Nephron progenitor cell (in vitro differentiated cells): ENCODE measurements around the gene WDR1.
A peak's percentile ranks its signal among the peaks of the same experiment; 100 is the strongest.

Experiments
- DNase-seq: peaks from one replicate; pipeline ENCODE4 v3.0.0; 2021
- H3K27ac Mint-ChIP-seq: 2 replicates; pipeline ENCODE4 v1.8.0; 2021; ENCODE audit warnings: mild to moderate bottlenecking, moderate library complexity, mixed read lengths
- H3K27me3 Mint-ChIP-seq: 2 replicates; pipeline ENCODE4 v1.8.0; 2021; ENCODE audit warnings: mild to moderate bottlenecking, low read depth, mixed read lengths; ENCODE audit not compliant: poor library complexity
- H3K36me3 Mint-ChIP-seq: 2 replicates; pipeline ENCODE4 v1.8.0; 2021; ENCODE audit warnings: low read depth, mixed read lengths
- H3K4me1 Mint-ChIP-seq: 2 replicates; pipeline ENCODE4 v1.8.0; 2021; ENCODE audit warnings: mixed read lengths
- H3K4me3 Mint-ChIP-seq: 2 replicates; pipeline ENCODE4 v1.8.0; 2021; ENCODE audit warnings: mild to moderate bottlenecking, moderate library complexity, mixed read lengths
- H3K9me3 Mint-ChIP-seq: 2 replicates; pipeline ENCODE4 v1.8.0; 2021; ENCODE audit warnings: mild to moderate bottlenecking, moderate library complexity, mixed read lengths
- CTCF ChIP-seq: fragments of 200-600 bp; sonication (generic); IDR thresholded peaks from 2 replicates; pipeline ENCODE4 v1.5.0; 2021; ENCODE audit warnings: antibody characterized with exemption

WDR1 gene

DNA sequence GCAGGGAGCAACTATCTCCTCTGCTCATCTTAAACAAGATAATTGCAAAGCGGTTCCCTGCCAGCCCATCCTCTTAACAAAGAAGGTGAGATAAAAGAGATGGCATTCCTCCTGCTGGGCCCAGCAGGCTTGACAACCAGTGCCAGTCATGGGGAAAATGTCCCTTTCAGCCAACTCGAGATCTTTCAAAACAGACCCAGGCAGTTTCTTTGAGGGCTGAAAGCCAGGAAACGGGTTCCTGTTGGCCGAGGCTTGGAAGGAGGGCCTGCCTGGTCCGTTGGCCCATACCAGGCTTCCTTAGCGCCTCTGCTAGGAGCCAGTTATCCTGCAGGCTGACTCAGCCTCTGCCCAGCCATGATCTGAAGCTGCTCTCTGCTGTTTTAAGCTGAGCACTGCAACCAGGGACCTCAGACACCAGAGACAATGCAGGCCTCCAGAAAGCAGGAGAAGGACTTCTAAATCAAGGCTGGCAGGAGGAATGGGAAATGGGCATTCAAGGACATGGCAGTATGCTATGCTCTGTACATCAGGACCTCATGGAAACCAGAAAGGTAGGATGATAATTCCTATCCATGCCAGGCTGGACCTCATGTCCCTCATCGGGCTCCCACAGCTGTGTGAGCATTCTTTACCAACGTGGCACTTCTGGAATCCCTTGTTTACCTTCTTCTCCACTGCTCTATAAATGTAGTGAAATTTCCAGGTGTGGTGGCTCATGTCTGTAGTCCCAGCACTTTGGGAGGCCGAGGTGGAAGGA lies 52.9 kb downstream of the WDR1 start:
- no peak overlapping the region for H3K27ac Mint-ChIP-seq
- no peaks in the 10 kb centered on the region for H3K9me3 Mint-ChIP-seq
- peaks cover 8% of the 10 kb centered on the region for H3K4me1 Mint-ChIP-seq
- no peaks in the 10 kb centered on the region for H3K36me3 Mint-ChIP-seq
- no peak for TF ChIP-seq CTCF
- DNase-seq, result peak; percentile 18
- no peak overlapping the region for H3K4me3 Mint-ChIP-seq
- peaks cover 4% of the 10 kb centered on the region for H3K27me3 Mint-ChIP-seq

GRCh38 chr4:10061650-10062415 lies 54.8 kb downstream of the WDR1 start:
- Mint-ChIP-seq H3K27me3 (peaks cover 4% of the 10 kb centered on the region), H3K4me1 (peaks cover 6% of the 10 kb centered on the region), H3K4me3 (no peak overlapping the region), H3K9me3 (no peaks in the 10 kb centered on the region), H3K36me3 (no peaks in the 10 kb centered on the region), H3K27ac (no peak overlapping the region)
- no peak for DNase-seq
- no peak for TF ChIP-seq CTCF

DNA sequence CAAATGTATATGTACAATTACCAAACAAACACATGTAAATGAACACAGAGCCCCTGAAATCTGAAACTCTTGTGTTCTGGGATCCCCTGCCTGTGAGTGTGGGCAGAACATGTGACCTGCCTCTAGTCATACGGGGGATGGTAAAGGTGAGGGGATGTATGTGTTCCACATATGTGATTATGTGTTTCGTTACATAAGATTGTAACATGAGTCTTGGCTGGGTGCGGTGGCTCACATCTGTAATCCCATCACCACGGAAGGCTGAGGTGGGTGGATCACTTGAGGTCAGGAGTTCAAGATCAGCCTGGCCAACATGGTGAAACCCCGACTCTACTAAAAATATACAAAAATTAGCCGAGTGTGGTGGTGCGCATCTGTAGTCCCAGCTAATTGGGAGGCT lies 58.2 kb downstream of the WDR1 start:
- Mint-ChIP-seq H3K4me3 (no peak overlapping the region), H3K27ac (no peak overlapping the region), H3K36me3 (no peaks in the 10 kb centered on the region), H3K27me3 (no peaks in the 10 kb centered on the region), H3K4me1 (no peaks in the 10 kb centered on the region), H3K9me3 (no peaks in the 10 kb centered on the region)
- no peak for DNase-seq
- no peak for TF ChIP-seq CTCF

DNA sequence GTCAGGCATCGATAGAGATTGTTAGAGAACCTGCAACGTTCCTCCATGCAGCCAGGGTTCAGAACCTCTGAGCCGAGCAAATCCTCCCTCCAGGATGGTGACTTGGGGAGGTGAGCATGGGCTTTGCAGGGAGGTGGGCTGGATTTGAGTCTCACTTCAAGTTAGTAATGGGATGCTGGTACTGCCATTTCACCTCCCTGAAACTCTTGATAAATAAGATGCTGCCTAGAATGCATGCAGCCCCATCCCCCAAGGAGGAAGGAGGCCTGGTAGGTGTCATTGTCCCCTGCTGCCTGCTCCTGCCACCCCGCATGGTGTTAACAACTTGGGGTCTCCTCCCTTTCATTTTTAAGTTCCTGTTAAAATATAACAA lies 59.6 kb downstream of the WDR1 start:
- no peaks in the 10 kb centered on the region for H3K27me3 Mint-ChIP-seq
- DNase-seq, result no peak
- H3K27ac Mint-ChIP-seq, result no peak overlapping the region
- no peak overlapping the region for H3K4me3 Mint-ChIP-seq
- no peak for TF ChIP-seq CTCF
- no peaks in the 10 kb centered on the region for H3K36me3 Mint-ChIP-seq
- H3K4me1 Mint-ChIP-seq, result peaks cover 6% of the 10 kb centered on the region
- H3K9me3 Mint-ChIP-seq, result peaks cover 4% of the 10 kb centered on the region

- Mint-ChIP-seq H3K36me3 (no peaks in the 10 kb centered on the region), H3K4me1 (peaks cover 11% of the 10 kb centered on the region), H3K9me3 (peaks cover 4% of the 10 kb centered on the region), H3K4me3 (no peak overlapping the region), H3K27me3 (peaks cover 5% of the 10 kb centered on the region), H3K27ac (no peak overlapping the region)
- TF ChIP-seq CTCF, result no peak
- no peak for DNase-seq
Observed at GRCh38 chr4:10056334-10057022, 60.1 kb downstream of the WDR1 start.
